ENCODE data around the gene CCNB3. TPM values are rescaled to one million over a fixed set of nuclear protein-coding genes. Genes with fewer than 3 reads are reported as not detected.

CCNB3 gene
- polyA plus RNA-seq, 1 of the 3 experiments (the other 2 are of a cell fraction): 1.8 TPM

DNA sequence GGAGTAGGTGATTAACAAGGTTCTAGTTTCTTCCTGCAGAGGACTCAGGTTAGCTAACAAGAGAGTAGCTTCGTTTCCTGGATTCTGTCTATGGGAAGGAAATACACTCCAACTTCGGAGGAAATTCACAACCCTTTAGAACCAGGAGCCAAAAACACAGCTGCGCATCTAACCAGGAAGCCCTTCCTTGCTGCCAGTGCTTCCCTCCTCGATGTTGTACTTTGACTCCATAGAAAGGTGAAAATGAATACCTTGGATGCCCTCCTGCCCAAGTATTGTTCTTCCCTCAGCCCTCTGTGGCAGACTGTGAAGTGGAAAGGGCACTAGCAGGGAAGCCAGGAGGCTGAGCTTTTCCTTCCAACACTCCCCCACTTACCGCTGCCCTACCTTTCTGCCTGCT lies 38.8 kb upstream of the CCNB3 start:
- Histone ChIP-seq H3K36me3 (replicated peaks in 1 of 2; ENCODE audit: control insufficient read depth in 1 of 2, insufficient read depth in 2 of 2, low read length in 1 of 2) (no peaks in the 10 kb centered on the region), H3K79me2 (ENCODE audit: insufficient read depth) (no peaks in the 10 kb centered on the region), H3K4me1 (ENCODE audit: control insufficient read depth in 1 of 2, insufficient read depth in 2 of 2, low read depth in 1 of 2, low read length in 1 of 2) (no peaks in the 10 kb centered on the region), H3K4me2 (no peak overlapping the region), H3F3A (replicated peaks; ENCODE audit: insufficient read depth) (no peaks in the 10 kb centered on the region), H3K9me3 (no peaks in the 10 kb centered on the region), H3K4me3 (ENCODE audit: low read depth in 2 of 2, low read length in 1 of 2) (no peak overlapping the region), H3K27ac (ENCODE audit: low read depth in 2 of 2, low read length in 1 of 2) (no peak overlapping the region), H4K20me1 (ENCODE audit: insufficient read depth) (no peaks in the 10 kb centered on the region), H3K9ac (no peak overlapping the region), H2AFZ (ENCODE audit: low read depth) (no peak overlapping the region), H3K9me2 (no peaks in the 10 kb centered on the region), H3K27me3 (ENCODE audit: insufficient read depth) (no peaks in the 10 kb centered on the region; the same call in 1 of the 2 replicates)
- ChIA-PET CTCF (no interaction called here), POLR2A (no interaction called here)
- no peak for TF ChIP-seq JUND (IDR thresholded peaks at IDR 0.05)
- TF ChIP-seq FOSL2 (IDR thresholded peaks at IDR 0.05; ENCODE audit: borderline replicate concordance, low read depth): no peak
- no peak for TF ChIP-seq ELF1 (IDR thresholded peaks at IDR 0.05)
- TF ChIP-seq MEF2A (IDR thresholded peaks at IDR 0.05; ENCODE audit: borderline replicate concordance, low read depth): no peak
- TF ChIP-seq, protein P1, sequence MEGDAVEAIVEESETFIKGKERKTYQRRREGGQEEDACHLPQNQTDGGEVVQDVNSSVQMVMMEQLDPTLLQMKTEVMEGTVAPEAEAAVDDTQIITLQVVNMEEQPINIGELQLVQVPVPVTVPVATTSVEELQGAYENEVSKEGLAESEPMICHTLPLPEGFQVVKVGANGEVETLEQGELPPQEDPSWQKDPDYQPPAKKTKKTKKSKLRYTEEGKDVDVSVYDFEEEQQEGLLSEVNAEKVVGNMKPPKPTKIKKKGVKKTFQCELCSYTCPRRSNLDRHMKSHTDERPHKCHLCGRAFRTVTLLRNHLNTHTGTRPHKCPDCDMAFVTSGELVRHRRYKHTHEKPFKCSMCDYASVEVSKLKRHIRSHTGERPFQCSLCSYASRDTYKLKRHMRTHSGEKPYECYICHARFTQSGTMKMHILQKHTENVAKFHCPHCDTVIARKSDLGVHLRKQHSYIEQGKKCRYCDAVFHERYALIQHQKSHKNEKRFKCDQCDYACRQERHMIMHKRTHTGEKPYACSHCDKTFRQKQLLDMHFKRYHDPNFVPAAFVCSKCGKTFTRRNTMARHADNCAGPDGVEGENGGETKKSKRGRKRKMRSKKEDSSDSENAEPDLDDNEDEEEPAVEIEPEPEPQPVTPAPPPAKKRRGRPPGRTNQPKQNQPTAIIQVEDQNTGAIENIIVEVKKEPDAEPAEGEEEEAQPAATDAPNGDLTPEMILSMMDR (IDR thresholded peaks at IDR 0.05): no peak
- no peak for TF ChIP-seq SMC3 (IDR thresholded peaks at IDR 0.05; ENCODE audit: low read depth, low read length)
- TF ChIP-seq TEAD4 (IDR thresholded peaks at IDR 0.05; ENCODE audit: borderline replicate concordance, insufficient read depth): no peak
- no peak for TF ChIP-seq REST (IDR thresholded peaks at IDR 0.05; ENCODE audit: low read depth, low read length)
- TF ChIP-seq USF2 (IDR thresholded peaks at IDR 0.05; ENCODE audit: borderline replicate concordance, low read depth, low read length): no peak
- no peak for TF ChIP-seq NRF1 (IDR thresholded peaks at IDR 0.05; ENCODE audit: low read depth, low read length)
- no peak for TF ChIP-seq POLR2AphosphoS5 (IDR thresholded peaks at IDR 0.05; ENCODE audit: low read depth, low read length)
- TF ChIP-seq GABPA (IDR thresholded peaks at IDR 0.05; ENCODE audit: low read depth): no peak
- no peak for TF ChIP-seq ZBTB33 (IDR thresholded peaks at IDR 0.05; ENCODE audit: borderline replicate concordance, low read depth)
- no peak for TF ChIP-seq FOXJ3 (CRISPR knock-in tag; IDR thresholded peaks at IDR 0.05)
- no peak for TF ChIP-seq SIN3A (IDR thresholded peaks at IDR 0.05; ENCODE audit: borderline replicate concordance, low read depth, low read length)
- no peak for TF ChIP-seq FOXM1 (IDR thresholded peaks at IDR 0.05; ENCODE audit: low read depth)
- no peak for TF ChIP-seq EZH2phosphoT487 (IDR thresholded peaks at IDR 0.05; ENCODE audit: borderline replicate concordance, low read depth)
- 43% methylated on average over 5 of the region's 5 CpGs for WGBS (ENCODE audit: low lambda C conversion rate)
- no peak for DNase-seq

Measured in SK-N-SH (cell line).